ENCODE data around the gene NHLH2. TPM values are rescaled to one million over a fixed set of nuclear protein-coding genes. Genes with fewer than 3 reads are reported as not detected.

Gene NHLH2
- total and polyA plus RNA-seq, 10 of the 15 experiments (the other 5 are each of a cell fraction or from before 2014, with no cell fraction given) = 0.01 to 0.08 (median 0.05) TPM; not detected in 6

DNA sequence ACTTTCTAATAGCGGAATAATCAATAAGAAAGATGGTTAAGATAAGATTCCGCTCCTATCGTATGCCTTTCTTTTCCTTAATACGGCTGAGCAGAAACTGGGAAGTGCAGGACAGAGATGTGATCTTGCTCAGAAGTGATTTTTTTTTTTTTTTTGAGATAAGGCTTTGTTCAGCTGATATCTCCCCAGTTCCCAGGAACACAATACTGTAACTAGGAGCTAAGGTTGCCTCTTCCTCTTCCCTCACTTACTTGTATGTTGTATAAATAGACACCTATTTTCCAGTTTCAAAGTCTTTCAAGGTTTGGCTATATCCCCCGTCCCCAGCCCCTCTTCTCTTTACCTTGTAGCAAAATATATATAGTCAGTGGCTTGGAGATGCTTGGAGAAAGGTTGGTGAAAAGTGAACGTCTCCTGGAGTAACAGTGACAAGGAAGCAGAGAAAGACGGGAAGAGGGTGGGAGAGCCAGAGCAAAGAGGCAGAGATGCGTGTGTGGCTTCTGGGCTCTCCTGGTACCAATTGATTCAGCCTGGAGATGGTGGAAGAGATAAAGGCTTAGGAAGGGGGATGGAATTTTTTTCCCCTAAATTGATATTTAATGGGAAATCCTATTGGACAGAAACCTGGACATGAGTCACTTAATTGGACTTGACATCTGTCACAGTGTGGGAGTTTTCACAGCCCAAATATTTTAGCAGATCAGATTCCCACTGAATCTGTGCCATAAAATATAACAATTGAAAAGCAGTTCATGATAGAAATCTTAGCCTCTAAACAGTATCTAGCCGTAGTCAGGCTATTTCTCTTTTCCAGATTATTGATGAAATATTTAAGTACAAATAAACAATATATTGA, at the start of gene NHLH2 (continued):
- TF ChIP-seq HSF1 (IDR thresholded peaks at IDR 0.05; ENCODE audit: low read depth, low read length) (no peak), PAX5 (IDR thresholded peaks at IDR 0.05; ENCODE audit: borderline replicate concordance, low read depth, low read length) (no peak), NR2F1 (conservative IDR thresholded peaks at IDR 0.05) (no peak), POU2F2 (IDR thresholded peaks at IDR 0.05; ENCODE audit: borderline replicate concordance, low read depth, low read length) (no peak), ASH2L (IDR thresholded peaks at IDR 0.05; ENCODE audit: borderline replicate concordance, low read depth) (no peak), NFXL1 (IDR thresholded peaks at IDR 0.05; ENCODE audit: borderline replicate concordance) (no peak)
- TF ChIP-seq, protein P1, sequence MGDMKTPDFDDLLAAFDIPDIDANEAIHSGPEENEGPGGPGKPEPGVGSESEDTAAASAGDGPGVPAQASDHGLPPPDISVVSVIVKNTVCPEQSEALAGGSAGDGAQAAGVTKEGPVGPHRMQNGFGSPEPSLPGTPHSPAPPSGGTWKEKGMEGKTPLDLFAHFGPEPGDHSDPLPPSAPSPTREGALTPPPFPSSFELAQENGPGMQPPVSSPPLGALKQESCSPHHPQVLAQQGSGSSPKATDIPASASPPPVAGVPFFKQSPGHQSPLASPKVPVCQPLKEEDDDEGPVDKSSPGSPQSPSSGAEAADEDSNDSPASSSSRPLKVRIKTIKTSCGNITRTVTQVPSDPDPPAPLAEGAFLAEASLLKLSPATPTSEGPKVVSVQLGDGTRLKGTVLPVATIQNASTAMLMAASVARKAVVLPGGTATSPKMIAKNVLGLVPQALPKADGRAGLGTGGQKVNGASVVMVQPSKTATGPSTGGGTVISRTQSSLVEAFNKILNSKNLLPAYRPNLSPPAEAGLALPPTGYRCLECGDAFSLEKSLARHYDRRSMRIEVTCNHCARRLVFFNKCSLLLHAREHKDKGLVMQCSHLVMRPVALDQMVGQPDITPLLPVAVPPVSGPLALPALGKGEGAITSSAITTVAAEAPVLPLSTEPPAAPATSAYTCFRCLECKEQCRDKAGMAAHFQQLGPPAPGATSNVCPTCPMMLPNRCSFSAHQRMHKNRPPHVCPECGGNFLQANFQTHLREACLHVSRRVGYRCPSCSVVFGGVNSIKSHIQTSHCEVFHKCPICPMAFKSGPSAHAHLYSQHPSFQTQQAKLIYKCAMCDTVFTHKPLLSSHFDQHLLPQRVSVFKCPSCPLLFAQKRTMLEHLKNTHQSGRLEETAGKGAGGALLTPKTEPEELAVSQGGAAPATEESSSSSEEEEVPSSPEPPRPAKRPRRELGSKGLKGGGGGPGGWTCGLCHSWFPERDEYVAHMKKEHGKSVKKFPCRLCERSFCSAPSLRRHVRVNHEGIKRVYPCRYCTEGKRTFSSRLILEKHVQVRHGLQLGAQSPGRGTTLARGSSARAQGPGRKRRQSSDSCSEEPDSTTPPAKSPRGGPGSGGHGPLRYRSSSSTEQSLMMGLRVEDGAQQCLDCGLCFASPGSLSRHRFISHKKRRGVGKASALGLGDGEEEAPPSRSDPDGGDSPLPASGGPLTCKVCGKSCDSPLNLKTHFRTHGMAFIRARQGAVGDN (IDR thresholded peaks at IDR 0.05) = no peak

Data from GM12878 (cell line).